Glutamatergic neuron (in vitro differentiated cells): ENCODE data around the gene METTL27. TPM values are rescaled to one million over a fixed set of nuclear protein-coding genes. Genes with fewer than 3 reads are reported as not detected.
"Not testable (repeated sequence)": the region's sequence is repeated elsewhere in the genome, so short reads cannot be mapped to it uniquely, and the experiment has no call there.

Source experiments
- DNase-seq: peaks from one replicate; pipeline ENCODE4 v3.0.0; 2022
- H3K27ac Mint-ChIP-seq: one replicate; pipeline ENCODE4 v1.8.0; 2020; ENCODE audit warnings: mild to moderate bottlenecking, mixed read lengths, inconsistent platforms; ENCODE audit not compliant: unreplicated experiment
- H3K27me3 Mint-ChIP-seq: one replicate; pipeline ENCODE4 v1.8.0; 2020; ENCODE audit warnings: mild to moderate bottlenecking, moderate library complexity, mixed read lengths, inconsistent platforms; ENCODE audit not compliant: unreplicated experiment
- H3K36me3 Mint-ChIP-seq: one replicate; pipeline ENCODE4 v1.8.0; 2020; ENCODE audit warnings: mild to moderate bottlenecking, mixed read lengths, inconsistent platforms; ENCODE audit not compliant: unreplicated experiment
- H3K4me1 Mint-ChIP-seq: one replicate; pipeline ENCODE4 v1.8.0; 2020; ENCODE audit warnings: mild to moderate bottlenecking, low read depth, mixed read lengths, inconsistent platforms; ENCODE audit not compliant: unreplicated experiment
- H3K4me3 Mint-ChIP-seq: one replicate; pipeline ENCODE4 v1.8.0; 2020; ENCODE audit warnings: mild to moderate bottlenecking, mixed read lengths, inconsistent platforms; ENCODE audit not compliant: unreplicated experiment
- H3K9me3 Mint-ChIP-seq: one replicate; pipeline ENCODE4 v1.8.0; 2020; ENCODE audit warnings: mild to moderate bottlenecking, moderate library complexity, mixed read lengths, inconsistent platforms; ENCODE audit not compliant: unreplicated experiment
- total RNA-seq: library from RNA; stranded (reverse); fragmentation: NEBNext Ultra II Directional; extraction: Animal tissue kit (Norgen Biotek cat#: 25700); gene quantifications from one replicate; pipeline ENCODE4 v1.2.1, GENCODE V29; 2021; ENCODE audit not compliant: unreplicated experiment
- TF ChIP-seq, protein P1 (sequence below): fragments of 200-600 bp; sonication (generic); IDR thresholded peaks from one replicate; pipeline ENCODE4 v1.5.0; 2021; ENCODE audit not compliant: partially characterized antibody, unreplicated experiment

Gene METTL27
- total RNA-seq, 1 donor from 2014 or later: 2.9 TPM

DNA sequence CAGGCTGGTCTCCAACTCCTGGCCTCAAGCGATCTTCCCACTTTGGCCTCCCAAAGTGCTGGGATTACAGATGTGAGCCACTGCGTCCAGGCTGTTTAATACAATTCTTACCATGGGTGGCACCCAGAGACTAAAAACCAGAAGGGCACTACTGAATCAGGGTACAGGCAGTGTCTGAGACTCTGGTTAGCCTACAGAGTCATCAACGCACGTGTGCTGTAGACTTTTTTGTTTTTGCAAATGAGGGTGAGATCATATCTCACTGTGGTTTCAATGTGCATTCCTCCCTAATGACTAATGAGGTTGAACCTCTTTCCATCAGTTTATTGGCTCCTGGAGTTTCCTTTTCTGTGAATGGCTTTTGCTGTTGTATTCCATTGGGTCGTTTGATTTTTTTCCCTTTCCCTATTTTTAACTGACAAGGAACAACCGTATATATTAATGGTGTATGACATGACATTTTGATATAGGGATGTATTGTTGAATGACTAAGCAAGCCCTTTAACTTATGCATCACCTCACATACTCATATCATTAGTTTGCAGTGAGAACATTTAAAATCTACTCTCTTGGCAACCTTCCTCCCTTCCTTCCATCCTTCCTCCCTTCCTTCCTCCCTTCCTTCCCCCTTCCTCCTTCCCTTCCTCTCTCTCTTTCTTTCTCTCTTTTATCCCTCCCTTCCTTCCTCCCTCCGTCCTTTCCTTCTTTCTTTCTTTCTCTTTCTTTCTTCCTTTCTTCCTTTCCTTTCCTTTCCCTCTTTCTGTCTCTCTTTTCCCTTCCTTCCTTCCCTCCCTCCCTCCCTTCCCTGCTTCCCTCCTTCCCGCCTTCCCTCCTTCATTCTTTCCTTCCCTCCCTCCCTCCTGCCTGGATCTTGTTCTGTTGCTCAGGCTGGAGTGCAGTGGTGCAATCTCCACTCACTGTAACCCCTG, 9.4 kb upstream of the METTL27 start:
- TF ChIP-seq, protein P1, sequence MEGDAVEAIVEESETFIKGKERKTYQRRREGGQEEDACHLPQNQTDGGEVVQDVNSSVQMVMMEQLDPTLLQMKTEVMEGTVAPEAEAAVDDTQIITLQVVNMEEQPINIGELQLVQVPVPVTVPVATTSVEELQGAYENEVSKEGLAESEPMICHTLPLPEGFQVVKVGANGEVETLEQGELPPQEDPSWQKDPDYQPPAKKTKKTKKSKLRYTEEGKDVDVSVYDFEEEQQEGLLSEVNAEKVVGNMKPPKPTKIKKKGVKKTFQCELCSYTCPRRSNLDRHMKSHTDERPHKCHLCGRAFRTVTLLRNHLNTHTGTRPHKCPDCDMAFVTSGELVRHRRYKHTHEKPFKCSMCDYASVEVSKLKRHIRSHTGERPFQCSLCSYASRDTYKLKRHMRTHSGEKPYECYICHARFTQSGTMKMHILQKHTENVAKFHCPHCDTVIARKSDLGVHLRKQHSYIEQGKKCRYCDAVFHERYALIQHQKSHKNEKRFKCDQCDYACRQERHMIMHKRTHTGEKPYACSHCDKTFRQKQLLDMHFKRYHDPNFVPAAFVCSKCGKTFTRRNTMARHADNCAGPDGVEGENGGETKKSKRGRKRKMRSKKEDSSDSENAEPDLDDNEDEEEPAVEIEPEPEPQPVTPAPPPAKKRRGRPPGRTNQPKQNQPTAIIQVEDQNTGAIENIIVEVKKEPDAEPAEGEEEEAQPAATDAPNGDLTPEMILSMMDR: no peak
- DNase-seq: no peak
- Mint-ChIP-seq H3K4me1 (no peaks in the 10 kb centered on the region), H3K27me3 (no peaks in the 10 kb centered on the region), H3K36me3 (no peaks in the 10 kb centered on the region), H3K4me3 (no peak overlapping the region), H3K9me3 (peaks cover 4% of the 10 kb centered on the region), H3K27ac (no peak overlapping the region)

DNA sequence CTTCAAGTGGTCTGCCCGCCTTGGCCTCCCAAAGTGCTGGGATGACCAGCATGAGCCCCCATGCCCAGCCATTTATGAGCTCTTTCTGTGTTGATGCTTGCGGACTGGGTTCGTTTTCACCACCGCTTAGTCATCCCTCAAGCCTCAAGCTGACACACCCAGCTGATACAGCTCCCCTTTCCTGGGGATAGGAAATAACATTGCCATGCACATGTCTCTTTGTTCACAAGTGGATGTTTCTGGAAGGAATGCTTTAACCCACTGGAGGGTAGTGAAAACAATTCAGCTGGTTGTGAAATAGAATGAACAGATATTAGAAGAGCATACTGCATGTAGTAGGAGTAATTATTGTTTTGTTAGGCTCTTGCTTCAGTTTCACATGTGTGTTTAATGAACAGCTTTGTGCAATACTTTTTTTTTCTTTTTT, 8.5 kb upstream of the METTL27 start:
- DNase-seq: no peak
- Mint-ChIP-seq H3K27ac (no peak overlapping the region), H3K4me3 (no peak overlapping the region), H3K9me3 (peaks cover 4% of the 10 kb centered on the region), H3K4me1 (no peaks in the 10 kb centered on the region), H3K36me3 (no peaks in the 10 kb centered on the region), H3K27me3 (no peaks in the 10 kb centered on the region)
- TF ChIP-seq, protein P1: no peak

DNA sequence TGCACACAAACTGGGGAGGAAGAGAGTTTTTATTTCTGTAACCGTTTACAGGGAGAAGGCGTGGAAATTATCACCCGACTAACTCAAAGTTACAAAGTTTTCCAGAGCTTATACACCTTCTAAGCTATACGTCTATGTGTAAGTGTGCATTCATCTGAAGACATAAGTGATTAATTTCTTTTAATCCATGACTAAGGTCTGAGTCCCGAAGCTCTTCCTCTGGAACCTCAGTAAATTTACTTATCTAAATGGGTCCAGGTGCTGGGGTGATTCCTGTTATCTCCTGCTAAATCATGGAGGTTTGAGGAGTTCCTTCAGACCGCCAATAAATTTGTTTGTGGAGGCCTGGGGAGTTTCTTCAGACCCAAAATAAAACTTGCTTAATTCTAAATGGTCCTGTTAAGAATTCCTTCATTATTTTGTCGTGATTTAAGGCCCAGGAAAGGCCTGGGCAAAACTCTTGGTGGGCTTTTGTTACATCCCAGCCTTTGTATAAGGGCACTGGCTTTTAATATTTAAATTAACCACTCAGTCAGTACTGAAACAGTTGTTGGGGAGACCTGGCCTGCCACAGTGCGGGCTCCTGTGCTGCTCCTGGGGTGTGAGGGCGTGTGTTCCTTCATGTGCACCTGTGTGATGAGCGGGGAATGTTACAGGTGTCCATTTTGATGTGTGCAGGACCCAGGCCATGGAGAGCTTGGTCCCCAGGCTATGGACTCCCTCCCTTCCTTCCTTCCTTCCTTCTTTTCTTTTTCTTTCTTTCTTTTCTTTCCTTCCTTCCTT, 5.8 kb upstream of the METTL27 start:
- no peak overlapping the region for H3K4me3 Mint-ChIP-seq
- TF ChIP-seq, protein P1: no peak
- no peak overlapping the region for H3K27ac Mint-ChIP-seq
- H3K36me3 Mint-ChIP-seq: no peaks in the 10 kb centered on the region
- H3K9me3 Mint-ChIP-seq: peaks cover 4% of the 10 kb centered on the region
- H3K4me1 Mint-ChIP-seq: no peaks in the 10 kb centered on the region
- H3K27me3 Mint-ChIP-seq: peaks cover 2% of the 10 kb centered on the region
- no peak for DNase-seq

DNA sequence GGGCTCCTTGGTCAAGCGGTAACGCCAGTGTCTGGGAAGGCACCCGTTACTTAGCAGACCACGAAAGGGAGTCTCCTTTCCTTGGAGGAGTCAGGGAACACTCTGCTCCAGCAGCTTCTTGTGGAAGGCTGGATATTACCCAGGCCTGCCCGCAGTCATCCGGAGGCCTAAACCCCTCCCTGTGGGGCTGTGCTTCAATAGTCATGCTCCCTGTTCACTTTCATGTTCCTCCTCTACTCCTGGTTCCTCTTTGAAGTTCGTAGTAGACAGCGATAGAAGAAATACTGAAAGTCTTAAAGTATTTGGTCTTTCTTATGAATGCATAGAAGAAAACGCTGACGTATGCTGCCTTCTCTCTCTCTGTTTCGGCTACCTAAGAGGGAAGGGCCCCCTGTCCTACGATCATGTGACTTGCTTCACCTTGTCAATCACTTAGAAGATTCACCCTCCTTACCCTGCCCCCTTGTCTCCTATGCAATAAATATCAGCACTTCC, 3.4 kb upstream of the METTL27 start:
- not testable (repeated sequence) for H3K4me1 Mint-ChIP-seq, H3K27me3 Mint-ChIP-seq

DNA sequence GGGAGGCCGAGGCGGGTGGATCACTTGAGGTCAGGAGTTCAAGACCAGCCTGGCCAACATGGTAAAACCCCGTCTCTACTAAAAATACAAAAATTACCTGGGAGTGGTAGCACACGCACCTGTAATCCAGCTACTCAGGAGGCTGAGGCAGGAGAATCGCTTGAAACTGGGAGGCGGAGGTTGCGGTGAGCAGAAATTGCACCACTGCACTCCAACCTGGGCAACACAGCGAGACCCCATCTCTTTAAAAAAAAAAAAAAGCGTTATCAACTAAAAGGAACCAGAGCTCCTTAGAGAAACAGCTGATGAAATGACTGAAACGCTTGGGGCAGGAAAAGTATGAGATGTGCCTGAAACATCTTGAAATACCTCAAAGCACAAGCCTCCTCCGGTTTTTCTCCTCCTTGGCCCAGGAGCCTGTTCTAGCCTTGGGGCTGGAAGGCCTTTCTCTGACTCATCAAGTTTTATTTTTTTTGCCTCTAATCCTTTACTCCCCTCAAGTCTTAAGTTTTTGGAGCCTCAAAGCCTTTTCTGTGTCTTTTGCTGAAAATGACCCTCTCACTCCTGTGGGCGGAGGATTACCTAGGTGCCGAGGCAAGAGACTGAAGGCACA, 2.6 kb upstream of the METTL27 start:
- Mint-ChIP-seq H3K4me1 (no peaks in the 10 kb centered on the region), H3K4me3 (no peak overlapping the region), H3K9me3 (peaks cover 3% of the 10 kb centered on the region), H3K27me3 (peaks cover 2% of the 10 kb centered on the region), H3K27ac (no peak overlapping the region), H3K36me3 (no peaks in the 10 kb centered on the region)
- DNase-seq: no peak
- TF ChIP-seq, protein P1: no peak

More for the DNA sequence above, 3.4 kb upstream of the METTL27 start:
- H3K4me3 Mint-ChIP-seq, DNase-seq, H3K9me3 Mint-ChIP-seq, H3K27ac Mint-ChIP-seq, H3K36me3 Mint-ChIP-seq: not testable (repeated sequence)
